GM23338 (cell line): ENCODE measurements around the gene GCHFR. TPM values are rescaled to one million over a fixed set of nuclear protein-coding genes. Genes with fewer than 3 reads are reported as not detected.

Experiments used
- ATAC-seq: fragments of 200-7000 bp; cut with Tn5 transposase; 3 replicates; pipeline ENCODE4 v1.9.1; 2020
- DNase-seq: peaks from one replicate; pipeline ENCODE4 v3.0.0-alpha.2; 2015; ENCODE audit warnings: low spot score
- H2AFZ ChIP-seq: fragments of 200-600 bp; sonication (generic); 2 replicates; pipeline ENCODE4 v1.8.0; 2016; ENCODE audit warnings: antibody characterized with exemption, mild to moderate bottlenecking, moderate library complexity
- H3F3A ChIP-seq: fragments of 200-600 bp; sonication (generic); replicated peaks from 2 replicates; pipeline ENCODE4 v1.8.0; 2017; ENCODE audit warnings: antibody characterized with exemption, mixed run types, low read depth
- H3K27ac ChIP-seq: fragments of 200-600 bp; sonication (generic); 2 replicates; pipeline ENCODE4 v1.6.1; 2016; ENCODE audit warnings: low read depth
- H3K27me3 ChIP-seq: fragments of 200-600 bp; sonication (generic); 2 replicates; pipeline ENCODE4 v1.8.0; 2016; ENCODE audit warnings: mild to moderate bottlenecking, mixed run types, moderate library complexity; ENCODE audit not compliant: insufficient read depth
- H3K36me3 ChIP-seq: fragments of 200-600 bp; sonication (generic); 2 replicates; pipeline ENCODE4 v1.8.0; 2016; ENCODE audit warnings: mild to moderate bottlenecking; ENCODE audit not compliant: insufficient read depth
- H3K4me1 ChIP-seq: fragments of 200-600 bp; sonication (generic); 2 replicates; pipeline ENCODE4 v1.8.0; 2016; ENCODE audit warnings: mild to moderate bottlenecking, moderate library complexity; ENCODE audit not compliant: insufficient read depth
- H3K4me2 ChIP-seq: fragments of 200-600 bp; sonication (generic); 2 replicates; pipeline ENCODE4 v1.7.1; 2017; ENCODE audit warnings: mixed run types
- H3K4me3 ChIP-seq: fragments of 200-600 bp; sonication (generic); 2 replicates; pipeline ENCODE4 v1.6.1; 2016; ENCODE audit warnings: mixed run types
- H3K79me2 ChIP-seq: fragments of 200-600 bp; sonication (generic); replicated peaks from 2 replicates; pipeline ENCODE4 v1.8.0; 2017; ENCODE audit warnings: mild to moderate bottlenecking; ENCODE audit not compliant: insufficient read depth
- H3K9me2 ChIP-seq: fragments of 200-600 bp; sonication (generic); 2 replicates; pipeline ENCODE4 v1.8.0; 2017; ENCODE audit not compliant: insufficient read depth
- H4K20me1 ChIP-seq: fragments of 200-600 bp; sonication (generic); replicated peaks from 2 replicates; pipeline ENCODE4 v1.8.0; 2017; ENCODE audit warnings: mild to moderate bottlenecking; ENCODE audit not compliant: insufficient read depth
- H3K27ac Mint-ChIP-seq: 2 replicates; pipeline ENCODE4 v1.8.0; 2020; ENCODE audit warnings: inconsistent platforms, mild to moderate bottlenecking, moderate library complexity, mixed read lengths
- H3K27me3 Mint-ChIP-seq: 3 replicates; pipeline ENCODE4 v1.8.0; 2022; ENCODE audit warnings: low read depth, mild to moderate bottlenecking, moderate library complexity, mixed read lengths, inconsistent platforms; ENCODE audit not compliant: insufficient read depth, poor library complexity
- H3K36me3 Mint-ChIP-seq: 3 replicates; pipeline ENCODE4 v1.8.0; 2021; ENCODE audit warnings: low read depth, mild to moderate bottlenecking, inconsistent platforms, moderate library complexity, mixed read lengths
- H3K4me1 Mint-ChIP-seq: 3 replicates; pipeline ENCODE4 v1.8.0; 2020; ENCODE audit warnings: mild to moderate bottlenecking, inconsistent platforms, mixed read lengths
- H3K4me3 Mint-ChIP-seq: 3 replicates; pipeline ENCODE4 v1.8.0; 2021; ENCODE audit warnings: moderate library complexity, mild to moderate bottlenecking, inconsistent platforms, mixed read lengths
- H3K9me3 Mint-ChIP-seq: 3 replicates; pipeline ENCODE4 v1.8.0; 2020; ENCODE audit warnings: moderate library complexity, mild to moderate bottlenecking, inconsistent platforms, mixed read lengths
- EZH2 ChIP-seq: fragments of 200-600 bp; sonication (generic); IDR thresholded peaks from one replicate; pipeline ENCODE4 v1.8.0; 2017; ENCODE audit warnings: antibody characterized with exemption, mild to moderate bottlenecking, low read depth; ENCODE audit not compliant: unreplicated experiment
- JUNB ChIP-seq: IDR thresholded peaks from one replicate; pipeline ENCODE4 v1.6.1; 2016; ENCODE audit warnings: antibody characterized with exemption; ENCODE audit not compliant: unreplicated experiment
- NANOG ChIP-seq: IDR thresholded peaks from 2 replicates; pipeline ENCODE4 v1.6.1; 2016; ENCODE audit warnings: antibody characterized with exemption, borderline replicate concordance
- ZNF331 ChIP-seq: fragments of 250-450 bp; sonication (Bioruptor Pico); IDR thresholded peaks from 2 replicates; pipeline ENCODE4 v1.5.0; 2020; ENCODE audit warnings: low read depth, mild to moderate bottlenecking, moderate library complexity
- ZNF462 ChIP-seq: fragments of 250-450 bp; sonication (Bioruptor Pico); IDR thresholded peaks from 2 replicates; pipeline ENCODE4 v1.5.0; 2020; ENCODE audit warnings: mild to moderate bottlenecking, moderate library complexity
- polyA plus RNA-seq: library from polyadenylated mRNA; unstranded; fragments of >200 nt; fragmentation: Nextera tagmentation; extraction: Ambion mirVana; gene quantifications from 2 replicates; pipeline ENCODE4 v1.2.1, GENCODE V29; 2016
- total RNA-seq: library from RNA; depleted of rRNA; stranded (reverse); fragments of >200 nt; shearing (Covaris generic); gene quantifications from 2 replicates; pipeline ENCODE4 v1.2.3, GENCODE V29; 2014
- TF ChIP-seq, protein P1 (sequence below): IDR thresholded peaks from 2 replicates; pipeline ENCODE4 v1.6.1; 2016; ENCODE audit warnings: antibody characterized with exemption

Gene GCHFR
- total and polyA plus RNA-seq, 2 experiments from 2014 or later, result 38.9 to 44.2 TPM

- peaks cover 21% of the 10 kb centered on the region for H3K36me3 ChIP-seq
- no peaks in the 10 kb centered on the region; the same call in 2 of the 3 replicates for H3K9me3 Mint-ChIP-seq
- no peak overlapping the region for H3K27ac Mint-ChIP-seq
- H3K4me3 Mint-ChIP-seq, result no peak overlapping the region
- TF ChIP-seq ZNF331 (CRISPR knock-in tag) (no peak), EZH2 (no peak), JUNB (no peak), ZNF462 (CRISPR knock-in tag) (no peak), NANOG (no peak)
- TF ChIP-seq, protein P1, sequence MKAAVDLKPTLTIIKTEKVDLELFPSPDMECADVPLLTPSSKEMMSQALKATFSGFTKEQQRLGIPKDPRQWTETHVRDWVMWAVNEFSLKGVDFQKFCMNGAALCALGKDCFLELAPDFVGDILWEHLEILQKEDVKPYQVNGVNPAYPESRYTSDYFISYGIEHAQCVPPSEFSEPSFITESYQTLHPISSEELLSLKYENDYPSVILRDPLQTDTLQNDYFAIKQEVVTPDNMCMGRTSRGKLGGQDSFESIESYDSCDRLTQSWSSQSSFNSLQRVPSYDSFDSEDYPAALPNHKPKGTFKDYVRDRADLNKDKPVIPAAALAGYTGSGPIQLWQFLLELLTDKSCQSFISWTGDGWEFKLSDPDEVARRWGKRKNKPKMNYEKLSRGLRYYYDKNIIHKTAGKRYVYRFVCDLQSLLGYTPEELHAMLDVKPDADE, result no peak
- H3K27me3 Mint-ChIP-seq, result peaks cover 2% of the 10 kb centered on the region
- no peak overlapping the region for H2AFZ ChIP-seq
- H3K4me1 ChIP-seq, result no peaks in the 10 kb centered on the region
- no peaks in the 10 kb centered on the region for H3K27me3 ChIP-seq
- H3F3A ChIP-seq, result no peaks in the 10 kb centered on the region
- no peaks in the 10 kb centered on the region for H3K79me2 ChIP-seq
- H3K4me2 ChIP-seq, result no peak overlapping the region
- ATAC-seq, result no peak
- no peak overlapping the region for H3K4me3 ChIP-seq
- H3K36me3 Mint-ChIP-seq, result peaks cover 64% of the 10 kb centered on the region
- H3K9me2 ChIP-seq, result no peaks in the 10 kb centered on the region
- no peak for DNase-seq
- no peak overlapping the region for H3K27ac ChIP-seq
- no peaks in the 10 kb centered on the region for H4K20me1 ChIP-seq
- no peaks in the 10 kb centered on the region for H3K4me1 Mint-ChIP-seq
These were observed 49.7 kb upstream of the GCHFR start for GRCh38 chr15:40714144-40714543.
